GM12878 (cell line): Measurements from ENCODE around the gene SPA17. TPM values are rescaled to one million over a fixed set of nuclear protein-coding genes. Genes with fewer than 3 reads are reported as not detected.

ENCODE experiments used
- ATAC-seq: fragments of 200-7000 bp; cut with Tn5 transposase; 3 replicates; pipeline ENCODE4 v1.9.1; 2020; ENCODE audit warnings: mild to moderate bottlenecking, moderate library complexity
- BruUV-seq: library from RNA; stranded (reverse); fragments of 400-500 nt; replicated peaks from 2 replicates; lab custom pipeline; 2021; lab: Mats Ljungman, UMichigan
- CTCF ChIA-PET: fragments of 300-600 bp; sonication (Branson Sonifier 250); formaldehyde crosslinking; extraction: SDS; loops from one replicate; lab custom pipeline; 2021; ENCODE audit warnings: inconsistent platforms; lab: Yijun Ruan, JAX
- POLR2A ChIA-PET: fragments of 350-600 bp; formaldehyde crosslinking; extraction: SDS; loops from one replicate; lab custom pipeline; 2021; ENCODE audit warnings: inconsistent platforms; lab: Charles Lee
- RAD21 ChIA-PET: fragments of 300-600 bp; sonication (Branson Sonifier 250); formaldehyde crosslinking; loops from one replicate; lab custom pipeline; 2023; ENCODE audit warnings: antibody characterized with exemption; ENCODE audit not compliant: unreplicated experiment; lab: Charles Lee
- SMC1A ChIA-PET: fragments of 300-600 bp; sonication (Branson Sonifier 250); formaldehyde crosslinking; loops from one replicate; lab custom pipeline; 2023; ENCODE audit not compliant: unreplicated experiment, uncharacterized antibody; lab: Charles Lee
- DNase-seq: peaks from one replicate; pipeline ENCODE4 v3.0.0-alpha.2; 2011; ENCODE audit warnings: low read depth, low spot score
- FAIRE-seq: peaks from 3 replicates; lab custom pipeline; 2011; peaks lifted over from hg19 to GRCh38; lab: Jason Lieb, UNC
- H2AFZ ChIP-seq: 2 replicates; pipeline ENCODE4 v1.6.0; 2011; ENCODE audit warnings: low read depth, low read length, control low read depth; ENCODE audit not compliant: control insufficient read depth
- H3K27ac ChIP-seq: 2 replicates; pipeline ENCODE4 v1.5.1; 2011; ENCODE audit warnings: control low read depth; ENCODE audit not compliant: control insufficient read depth, insufficient read depth
- H3K27me3 ChIP-seq, 2 experiments: replicated peaks in 1 of 2; 2 replicates each; pipeline versions ENCODE4 v1.6.0 to v1.6.1; 2011; ENCODE audit warnings: low read length in 1 of 2; ENCODE audit not compliant: control insufficient read depth in 2 of 2, insufficient read depth in 2 of 2
- H3K36me3 ChIP-seq, 2 experiments: 2 replicates each; pipeline ENCODE4 v1.5.1; 2011; ENCODE audit warnings: low read length in 1 of 2; ENCODE audit not compliant: control insufficient read depth in 2 of 2, insufficient read depth in 2 of 2
- H3K4me1 ChIP-seq: 2 replicates; pipeline ENCODE4 v1.6.1; 2011; ENCODE audit warnings: mild to moderate bottlenecking, low read length, moderate library complexity, mixed read lengths; ENCODE audit not compliant: control insufficient read depth, insufficient read depth
- H3K4me2 ChIP-seq: 2 replicates; pipeline ENCODE4 v1.6.0; 2011; ENCODE audit warnings: control low read depth; ENCODE audit not compliant: control insufficient read depth, insufficient read depth
- H3K4me3 ChIP-seq: fragments of 200-600 bp; sonication (generic); 2 replicates; pipeline ENCODE4 v1.5.1; 2016
- H3K79me2 ChIP-seq: 2 replicates; pipeline ENCODE4 v1.6.0; 2011; ENCODE audit warnings: low read length; ENCODE audit not compliant: control insufficient read depth, insufficient read depth
- H3K9ac ChIP-seq: 2 replicates; pipeline ENCODE4 v1.8.0; 2011; ENCODE audit warnings: low read length, control low read depth, mixed read lengths; ENCODE audit not compliant: control insufficient read depth, insufficient read depth
- H3K9me3 ChIP-seq: replicated peaks from 3 replicates; pipeline ENCODE4 v1.5.1; 2011; ENCODE audit warnings: mild to moderate bottlenecking, low read length; ENCODE audit not compliant: control insufficient read depth, insufficient read depth
- H4K20me1 ChIP-seq: 2 replicates; pipeline ENCODE4 v1.6.0; 2011; ENCODE audit not compliant: control insufficient read depth, insufficient read depth
- E2F4 ChIP-seq: IDR thresholded peaks from 2 replicates; pipeline ENCODE4 v1.6.1; 2012; ENCODE audit warnings: low read depth, low read length, improper control_type of control experiment
- GATAD2B ChIP-seq: fragments of 450-650 bp; conservative IDR thresholded peaks from 2 replicates; pipeline ENCODE4 v1.6.1; 2017; ENCODE audit warnings: low read depth, mild to moderate bottlenecking, moderate library complexity
- HDGF ChIP-seq: fragments of 450-650 bp; IDR thresholded peaks from 2 replicates; pipeline ENCODE4 v1.6.1; 2016; ENCODE audit warnings: antibody characterized with exemption
- IKZF2 ChIP-seq, 2 experiments: fragments of 450-650 bp; IDR thresholded peaks; 2 replicates each; pipeline ENCODE4 v1.6.1; 2017; ENCODE audit warnings: mild to moderate bottlenecking in 2 of 2, moderate library complexity in 2 of 2
- IRF4 ChIP-seq: IDR thresholded peaks from 2 replicates; pipeline ENCODE4 v1.6.1; 2011; ENCODE audit warnings: low read depth, low read length
- MAX ChIP-seq: IDR thresholded peaks from 2 replicates; pipeline ENCODE4 v1.6.1; 2012; ENCODE audit warnings: low read depth, low read length, improper control_type of control experiment
- POU2F2 ChIP-seq: IDR thresholded peaks from 3 replicates; pipeline ENCODE4 v1.6.1; 2011; ENCODE audit warnings: low read depth, mild to moderate bottlenecking, low read length, borderline replicate concordance
- WGBS: methylation state at CpG from one replicate; pipeline ENCODE4 v1.1.6; 2016; ENCODE audit warnings: low lambda C conversion rate; ENCODE audit not compliant: insufficient replicate concordance, insufficient coverage; ENCODE audit errors: missing lambda C conversion rate; 5-methylcytosine and 5-hydroxymethylcytosine counted together
- in situ Hi-C: fragments of 300-500 bp; cut with MboI; formaldehyde crosslinking; loops from 9 replicates; pipeline ENCODE4 v1.14.3; 2018; ENCODE audit warnings: mixed read lengths
- intact Hi-C: fragments of 100-400 bp; cut with micrococcal nuclease; formaldehyde crosslinking; loops from one replicate; pipeline ENCODE4 v1.14.2; 2022; ENCODE audit not compliant: unreplicated experiment
- polyA plus RNA-seq, 11 experiments: library from polyadenylated mRNA; depleted of rRNA in 4 of 11; unstranded in 6 of 11; stranded (reverse) in 5 of 11; fragments of >200 nt; fragmentation: Nextera tagmentation in 4 of 11; fragmentation: Illumina TruSeq in 1 of 11; extraction: Ambion mirVana in 4 of 11; extraction: Trizol in 1 of 11; gene quantifications; 1 replicate in 1 of 11; 2 replicates in 10 of 11; pipeline versions ENCODE4 v1.2.1 to v1.2.3, GENCODE V29; 2011 to 2016; ENCODE audit warnings: inconsistent platforms in 2 of 11, missing spikeins in 2 of 11, low read depth in 1 of 11
- total RNA-seq, 4 experiments: library from RNA; depleted of rRNA in 3 of 4; stranded (reverse); fragments of >200 nt in 3 of 4; fragmentation: Illumina TruSeq in 1 of 4; extraction: Trizol in 1 of 4; gene quantifications; 2 replicates each; pipeline versions ENCODE4 v1.2.1 to v1.2.3, GENCODE V29; 2013 to 2021

The SPA17 gene
- total and polyA plus RNA-seq, 10 of the 15 experiments (the other 5 are each of a cell fraction or from before 2014, with no cell fraction given): 2.9 to 13.2 (median 8.5) TPM

GRCh38 chr11:124745270-124745834 lies 71.6 kb downstream of the SPA17 start:
- no TSS peak for BruUV-seq
- no peak for FAIRE-seq
- ChIA-PET RAD21 (interaction anchor here (0.6 to 1.7 kb wide), 3 partner anchors 19 to 75 kb away, joined by 3 to 18 read pairs (median 11); partner anchors contain the start of genes SIAE and SPA17), POLR2A (interaction anchor here (1.9 kb wide), 1 partner anchor 18 kb away, joined by 7 read pairs; no protein-coding TSS in a partner anchor), SMC1A (interaction anchor here (1.5 to 7.0 kb wide), 6 partner anchors 16 to 91 kb away, joined by 4 to 91 read pairs (median 6); partner anchors contain the start of genes ESAM, SIAE and SPA17), CTCF (interaction anchor here (0.9 to 12.2 kb wide), 12 partner anchors 8 to 91 kb away, joined by 3 to 202 read pairs (median 13); partner anchors contain the start of genes ESAM, MSANTD2, SIAE and SPA17)
- Histone ChIP-seq H2AFZ (no peak overlapping the region), H3K9ac (no peak overlapping the region), H4K20me1 (no peaks in the 10 kb centered on the region), H3K79me2 (no peaks in the 10 kb centered on the region), H3K4me3 (no peak overlapping the region), H3K4me1 (peaks cover 10% of the 10 kb centered on the region), H3K27ac (no peak overlapping the region), H3K27me3 (no peaks in the 10 kb centered on the region; a peak in 1 of 4 replicates), H3K36me3 (no peaks in the 10 kb centered on the region), H3K4me2 (peak overlapping the region; percentile 99), H3K9me3 (no peaks in the 10 kb centered on the region)
- WGBS: 79% methylated on average over 42 of the region's 44 CpGs
- in situ Hi-C loops: no loop called here
- TF ChIP-seq MAX: no peak
- no peak for TF ChIP-seq E2F4
- no peak for TF ChIP-seq IRF4
- no peak for TF ChIP-seq POU2F2
- no peak for TF ChIP-seq HDGF
- TF ChIP-seq IKZF2 (IDR thresholded peaks at IDR 0.05): no peak
- no peak for TF ChIP-seq GATAD2B
- no peak for DNase-seq
- intact Hi-C loops: no loop called here
- ATAC-seq: no peak
